Stimulated activated CD4-positive, alpha-beta T cell treated with anti-CD3 and anti-CD28 coated beads, Interleukin-12 subunit alpha, Interleukin-12 subunit beta, amount 100 ng/mL, for 24 hours (primary cell): ENCODE measurements around the gene PHF14.
"Not testable (repeated sequence)": the region's sequence is repeated elsewhere in the genome, so short reads cannot be mapped to it uniquely, and the experiment has no call there.

Source experiments
- DNase-seq, 2 experiments: peaks; one replicate each; pipeline ENCODE4 v3.0.0-alpha.2; 2020; ENCODE audit warnings: low read depth in 2 of 2

Gene PHF14

GRCh38 chr7:10973942-10974911 lies 555 bp downstream of the PHF14 start:
- no peak for DNase-seq

- no peak for DNase-seq
Observed at GRCh38 chr7:10977113-10977512, 3.4 kb downstream of the PHF14 start.

- DNase-seq, result no peak
Observed at GRCh38 chr7:10981317-10981716, 7.6 kb downstream of the PHF14 start.

GRCh38 chr7:10990748-10991147 lies 17.1 kb downstream of the PHF14 start:
- not testable (repeated sequence) for DNase-seq

- DNase-seq, result not testable (repeated sequence)
Observed at GRCh38 chr7:10995482-10996166, 22.0 kb downstream of the PHF14 start.

GRCh38 chr7:10998996-10999757 lies 25.5 kb downstream of the PHF14 start:
- no peak for DNase-seq

GRCh38 chr7:11005202-11005601 lies 31.5 kb downstream of the PHF14 start:
- no peak for DNase-seq

- DNase-seq, result no peak
Observed at GRCh38 chr7:11006291-11006690, 32.6 kb downstream of the PHF14 start.

GRCh38 chr7:11009631-11010030 lies 36.0 kb downstream of the PHF14 start:
- no peak for DNase-seq

- no peak for DNase-seq
Observed at GRCh38 chr7:11021468-11021867, 47.8 kb downstream of the PHF14 start.

GRCh38 chr7:11026452-11027359 lies 53.0 kb downstream of the PHF14 start:
- DNase-seq, result no peak

- DNase-seq, result no peak
Observed at GRCh38 chr7:11035661-11036060, 62.0 kb downstream of the PHF14 start.

GRCh38 chr7:11039974-11040373 lies 66.3 kb downstream of the PHF14 start:
- DNase-seq, result no peak

- no peak for DNase-seq
Observed at GRCh38 chr7:11054033-11054432, 80.4 kb downstream of the PHF14 start.

GRCh38 chr7:11060893-11061292 lies 87.2 kb downstream of the PHF14 start:
- no peak for DNase-seq

GRCh38 chr7:11062110-11062509 lies 88.4 kb downstream of the PHF14 start:
- DNase-seq, result no peak

GRCh38 chr7:11069591-11069990 lies 95.9 kb downstream of the PHF14 start:
- DNase-seq, result no peak

- no peak for DNase-seq
Observed at GRCh38 chr7:11077816-11078215, 104.1 kb downstream of the PHF14 start.

GRCh38 chr7:11078247-11078834 lies 104.7 kb downstream of the PHF14 start:
- no peak for DNase-seq

GRCh38 chr7:11079907-11080306 lies 106.2 kb downstream of the PHF14 start:
- no peak for DNase-seq

- no peak for DNase-seq
Observed at GRCh38 chr7:11082121-11082520, 108.4 kb downstream of the PHF14 start.
